Prostate gland (tissue), 2 donors: ENCODE measurements around the gene ADARB2.
"Not testable (repeated sequence)": the region's sequence is repeated elsewhere in the genome, so short reads cannot be mapped to it uniquely, and the experiment has no call there.

Source experiments
- POLR2A ChIP-seq: fragments of 450-650 bp; IDR thresholded peaks from one replicate; pipeline ENCODE4 v1.6.1; 2016; ENCODE audit warnings: antibody characterized with exemption, mild to moderate bottlenecking
- POLR2AphosphoS5 ChIP-seq: sonication (generic); formaldehyde crosslinking; IDR thresholded peaks from one replicate; pipeline ENCODE4 v1.6.1; 2017; ENCODE audit warnings: antibody characterized with exemption
- TF ChIP-seq, protein P1 (sequence below), 4 experiments: fragments of 200-600 bp in 2 of 4; fragments of 450-650 bp in 2 of 4; sonication (generic) in 2 of 4; IDR thresholded peaks; 1 replicate in 3 of 4; 2 replicates in 1 of 4; pipeline ENCODE4 v1.5.1; 2016 to 2019; ENCODE audit warnings: antibody characterized with exemption in 4 of 4, mild to moderate bottlenecking in 2 of 4, moderate library complexity in 2 of 4

DNA sequence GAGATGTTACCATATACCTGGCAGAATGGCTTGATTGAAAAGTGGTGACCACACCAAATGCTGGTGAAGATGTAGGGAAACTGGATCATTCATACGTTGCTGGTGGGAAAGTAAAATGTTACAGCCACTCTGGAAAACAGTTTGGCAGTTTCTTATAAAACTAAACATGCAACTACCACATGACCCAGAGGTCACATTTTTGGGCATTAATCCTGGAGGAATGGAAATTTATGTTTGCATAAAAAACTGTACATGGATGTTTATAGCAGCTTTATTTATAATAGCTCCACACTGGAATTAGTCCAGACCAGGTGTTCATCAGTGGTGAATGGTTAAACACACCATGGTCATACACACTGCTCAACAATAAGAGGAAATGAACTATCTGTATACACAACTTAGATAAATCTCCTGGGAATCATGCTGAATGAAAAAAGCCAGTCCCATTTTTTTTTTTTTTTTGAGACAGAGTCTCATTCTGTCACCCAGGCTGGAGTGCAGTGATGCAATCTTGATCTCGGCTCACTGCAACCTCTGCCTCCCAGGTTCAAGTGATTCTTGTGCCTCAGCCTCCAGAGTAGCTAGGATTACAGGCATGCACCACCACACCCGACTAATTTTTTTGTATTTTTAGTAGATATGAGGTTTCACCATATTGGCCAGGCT, 309.7 kb downstream of the ADARB2 start:
- TF ChIP-seq, protein P1, sequence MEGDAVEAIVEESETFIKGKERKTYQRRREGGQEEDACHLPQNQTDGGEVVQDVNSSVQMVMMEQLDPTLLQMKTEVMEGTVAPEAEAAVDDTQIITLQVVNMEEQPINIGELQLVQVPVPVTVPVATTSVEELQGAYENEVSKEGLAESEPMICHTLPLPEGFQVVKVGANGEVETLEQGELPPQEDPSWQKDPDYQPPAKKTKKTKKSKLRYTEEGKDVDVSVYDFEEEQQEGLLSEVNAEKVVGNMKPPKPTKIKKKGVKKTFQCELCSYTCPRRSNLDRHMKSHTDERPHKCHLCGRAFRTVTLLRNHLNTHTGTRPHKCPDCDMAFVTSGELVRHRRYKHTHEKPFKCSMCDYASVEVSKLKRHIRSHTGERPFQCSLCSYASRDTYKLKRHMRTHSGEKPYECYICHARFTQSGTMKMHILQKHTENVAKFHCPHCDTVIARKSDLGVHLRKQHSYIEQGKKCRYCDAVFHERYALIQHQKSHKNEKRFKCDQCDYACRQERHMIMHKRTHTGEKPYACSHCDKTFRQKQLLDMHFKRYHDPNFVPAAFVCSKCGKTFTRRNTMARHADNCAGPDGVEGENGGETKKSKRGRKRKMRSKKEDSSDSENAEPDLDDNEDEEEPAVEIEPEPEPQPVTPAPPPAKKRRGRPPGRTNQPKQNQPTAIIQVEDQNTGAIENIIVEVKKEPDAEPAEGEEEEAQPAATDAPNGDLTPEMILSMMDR (IDR thresholded peaks at IDR 0.05) = not testable (repeated sequence)
- TF ChIP-seq POLR2AphosphoS5, POLR2A: not testable (repeated sequence)
